SK-N-SH (cell line): ENCODE measurements around the gene ZCCHC7. TPM values are rescaled to one million over a fixed set of nuclear protein-coding genes. Genes with fewer than 3 reads are reported as not detected.

Experiments used
- CTCF ChIA-PET: fragments of 300-600, 350-600 bp; formaldehyde crosslinking; extraction: SDS; loops from one replicate; lab custom pipeline; 2021; lab: Yijun Ruan, JAX
- POLR2A ChIA-PET: fragments of 350-600 bp; sonication (Branson Sonifier 250); formaldehyde crosslinking; extraction: SDS; loops from one replicate; lab custom pipeline; 2020; ENCODE audit warnings: antibody characterized with exemption, inconsistent platforms; lab: Yijun Ruan, JAX
- DNase-seq: peaks from one replicate; pipeline ENCODE4 v3.0.0; 2012
- H2AFZ ChIP-seq: fragments of 200-600 bp; sonication (generic); 2 replicates; pipeline ENCODE4 v1.8.1; 2016; ENCODE audit warnings: antibody characterized with exemption, mild to moderate bottlenecking, low read depth
- H3F3A ChIP-seq: fragments of 200-600 bp; sonication (generic); replicated peaks from 2 replicates; pipeline ENCODE3; 2016; ENCODE audit warnings: antibody characterized with exemption, mild to moderate bottlenecking; ENCODE audit not compliant: insufficient read depth
- H3K27ac ChIP-seq, 2 experiments: fragments of 200-500 bp in 1 of 2; fragments of 200-600 bp in 1 of 2; sonication (Bioruptor generic) in 1 of 2; sonication (generic), shearing (Covaris generic) in 1 of 2; 2 replicates each; pipeline versions ENCODE4 v1.5.1 to v1.6.1; 2014 to 2016; ENCODE audit warnings: low read depth in 2 of 2, inconsistent platforms in 1 of 2, low read length in 1 of 2, mild to moderate bottlenecking in 1 of 2, mixed read lengths in 1 of 2
- H3K27me3 ChIP-seq: fragments of 200-600 bp; sonication (generic), shearing (Covaris generic); 2 replicates; pipeline ENCODE4 v1.6.1; 2016; ENCODE audit warnings: mixed run types; ENCODE audit not compliant: insufficient read depth
- H3K36me3 ChIP-seq, 2 experiments: fragments of 200-500 bp in 1 of 2; fragments of 200-600 bp in 1 of 2; sonication (Bioruptor generic) in 1 of 2; sonication (generic) in 1 of 2; replicated peaks in 1 of 2; 2 replicates each; pipeline versions ENCODE3 to v1.5.1; 2014 to 2016; ENCODE audit warnings: low read length in 1 of 2, mild to moderate bottlenecking in 1 of 2; ENCODE audit not compliant: insufficient read depth in 2 of 2, control insufficient read depth in 1 of 2
- H3K4me1 ChIP-seq, 2 experiments: fragments of 200-500 bp in 1 of 2; fragments of 200-600 bp in 1 of 2; sonication (Bioruptor generic) in 1 of 2; sonication (generic), shearing (Covaris generic) in 1 of 2; 2 replicates each; pipeline versions ENCODE4 v1.5.1 to v1.6.1; 2014 to 2016; ENCODE audit warnings: low read depth in 1 of 2, low read length in 1 of 2, mixed run types in 1 of 2; ENCODE audit not compliant: insufficient read depth in 2 of 2, control insufficient read depth in 1 of 2
- H3K4me2 ChIP-seq: fragments of 200-600 bp; sonication (generic), shearing (Covaris generic); 2 replicates; pipeline ENCODE4 v1.6.1; 2017; ENCODE audit warnings: mixed run types
- H3K4me3 ChIP-seq, 2 experiments: fragments of 200-500 bp in 1 of 2; fragments of 200-600 bp in 1 of 2; sonication (Bioruptor generic) in 1 of 2; sonication (generic), shearing (Covaris generic) in 1 of 2; 2 replicates each; pipeline versions ENCODE4 v1.5.1 to v1.8.1; 2014 to 2016; ENCODE audit warnings: low read depth in 2 of 2, inconsistent platforms in 1 of 2, low read length in 1 of 2, mild to moderate bottlenecking in 1 of 2, mixed read lengths in 1 of 2, moderate library complexity in 1 of 2
- H3K79me2 ChIP-seq: fragments of 200-600 bp; sonication (generic); 2 replicates; pipeline ENCODE4 v1.8.1; 2017; ENCODE audit warnings: mild to moderate bottlenecking; ENCODE audit not compliant: insufficient read depth
- H3K9ac ChIP-seq: fragments of 200-600 bp; sonication (generic); 2 replicates; pipeline ENCODE4 v1.6.1; 2017; ENCODE audit warnings: mixed run types
- H3K9me2 ChIP-seq: fragments of 200-600 bp; sonication (generic); 2 replicates; pipeline ENCODE4 v1.6.1; 2017; ENCODE audit warnings: mixed run types
- H3K9me3 ChIP-seq: fragments of 200-600 bp; sonication (generic); 2 replicates; pipeline ENCODE4 v1.6.1; 2017; ENCODE audit warnings: mixed run types, mild to moderate bottlenecking, moderate library complexity
- H4K20me1 ChIP-seq: fragments of 200-600 bp; sonication (generic); 2 replicates; pipeline ENCODE4 v1.6.1; 2017; ENCODE audit warnings: mild to moderate bottlenecking, mixed run types; ENCODE audit not compliant: insufficient read depth
- FOXM1 ChIP-seq: IDR thresholded peaks from 2 replicates; pipeline ENCODE4 v1.4.0; 2012; ENCODE audit warnings: low read depth, mild to moderate bottlenecking
- GATA2 ChIP-seq: sonication (generic); formaldehyde crosslinking; IDR thresholded peaks from 2 replicates; pipeline ENCODE4 v1.5.0; 2020; ENCODE audit warnings: mild to moderate bottlenecking, missing genetic modification reagents
- JUND ChIP-seq: IDR thresholded peaks from 2 replicates; pipeline ENCODE4 v1.4.0; 2012
- MAX ChIP-seq: IDR thresholded peaks from 2 replicates; pipeline ENCODE4 v1.4.0; 2012; ENCODE audit warnings: low read depth
- MEF2A ChIP-seq: IDR thresholded peaks from 2 replicates; pipeline ENCODE4 v1.4.0; 2012; ENCODE audit warnings: low read depth, borderline replicate concordance
- MXI1 ChIP-seq: IDR thresholded peaks from 2 replicates; pipeline ENCODE4 v1.6.1; 2012; ENCODE audit warnings: mild to moderate bottlenecking, low read depth, low read length, improper control_type of control experiment
- NFIC ChIP-seq: IDR thresholded peaks from 2 replicates; pipeline ENCODE4 v1.4.0; 2012; ENCODE audit warnings: borderline replicate concordance
- NRF1 ChIP-seq: IDR thresholded peaks from 2 replicates; pipeline ENCODE4 v1.6.1; 2012; ENCODE audit warnings: low read depth, mild to moderate bottlenecking, low read length
- PBX3 ChIP-seq: IDR thresholded peaks from 2 replicates; pipeline ENCODE4; 2012
- POLR2AphosphoS5 ChIP-seq: IDR thresholded peaks from 2 replicates; pipeline ENCODE4 v1.6.1; 2012; ENCODE audit warnings: low read depth, low read length
- RAD21 ChIP-seq: IDR thresholded peaks from 2 replicates; pipeline ENCODE4 v1.6.1; 2012; ENCODE audit warnings: mild to moderate bottlenecking, low read length
- RCOR1 ChIP-seq: fragments of 150-350 bp; IDR thresholded peaks from 2 replicates; pipeline ENCODE4 v1.6.1; 2017; ENCODE audit warnings: antibody characterized with exemption, low read length
- REST ChIP-seq: IDR thresholded peaks from 2 replicates; pipeline ENCODE4 v1.6.1; 2012; ENCODE audit warnings: mild to moderate bottlenecking, low read depth, low read length, moderate library complexity
- SMC3 ChIP-seq: IDR thresholded peaks from 2 replicates; pipeline ENCODE4 v1.6.1; 2012; ENCODE audit warnings: low read depth, low read length, improper control_type of control experiment
- TAF1 ChIP-seq: IDR thresholded peaks from 2 replicates; pipeline ENCODE4 v1.6.1; 2012; ENCODE audit warnings: low read depth, mild to moderate bottlenecking, low read length, moderate library complexity, borderline replicate concordance
- TCF12 ChIP-seq: IDR thresholded peaks from 2 replicates; pipeline ENCODE4 v1.4.0; 2012
- TEAD4 ChIP-seq: IDR thresholded peaks from 2 replicates; pipeline ENCODE4 v1.4.0; 2012; ENCODE audit warnings: mild to moderate bottlenecking, borderline replicate concordance; ENCODE audit not compliant: insufficient read depth
- USF1 ChIP-seq: IDR thresholded peaks from 2 replicates; pipeline ENCODE4 v1.4.0; 2012; ENCODE audit warnings: low read depth, borderline replicate concordance
- YY1 ChIP-seq: IDR thresholded peaks from 2 replicates; pipeline ENCODE4 v1.4.0; 2012; ENCODE audit warnings: low read depth, mild to moderate bottlenecking
- WGBS: methylation state at CpG from one replicate; pipeline ENCODE4 v1.1.6; 2017; ENCODE audit warnings: low lambda C conversion rate; 5-methylcytosine and 5-hydroxymethylcytosine counted together
- polyA plus RNA-seq, 3 experiments: library from polyadenylated mRNA; depleted of rRNA; stranded (reverse); fragments of >200 nt; gene quantifications; 2 replicates each; pipeline ENCODE4 v1.2.3, GENCODE V29; 2012

The ZCCHC7 gene
- polyA plus RNA-seq, 1 of the 3 experiments (the other 2 are of a cell fraction) = 12.6 TPM

- TF ChIP-seq REST (no peak), MEF2A (no peak), TCF12 (no peak), MXI1 (no peak), PBX3 (no peak), NRF1 (no peak), NFIC (no peak), GATA2 (CRISPR knock-in tag) (no peak), FOXM1 (no peak), RAD21 (no peak)
Observed at GRCh38 chr9:37150415-37150814, 30.0 kb downstream of the ZCCHC7 start (continued).

- DNase-seq = no peak
- no peak overlapping the region for H3K9ac ChIP-seq
- POLR2A ChIA-PET = interaction anchor here (0.6 to 1.3 kb wide), 2 partner anchors 31 to 158 kb away, joined by 3 read pairs; partner anchors contain the start of gene ZCCHC7
- TF ChIP-seq TEAD4 (no peak), FOXM1 (no peak), TCF12 (no peak), JUND (no peak), MAX (no peak), YY1 (no peak), RCOR1 (no peak), REST (no peak), SMC3 (no peak), USF1 (no peak), POLR2AphosphoS5 (no peak), GATA2 (CRISPR knock-in tag) (no peak), TAF1 (no peak)
- WGBS = 89% methylated on average over 1 of the region's 1 CpG
- CTCF ChIA-PET = interaction anchor here (0.6 to 1.2 kb wide), 3 partner anchors 13 to 279 kb away, joined by 3 to 4 read pairs (median 3); no protein-coding TSS in a partner anchor
- H4K20me1 ChIP-seq = no peaks in the 10 kb centered on the region
- H3K4me2 ChIP-seq = no peak overlapping the region
- no peaks in the 10 kb centered on the region for H3K27me3 ChIP-seq
- H3K9me2 ChIP-seq = no peaks in the 10 kb centered on the region
- peaks cover 52% of the 10 kb centered on the region; the same call in 1 of the 2 replicates for H3K79me2 ChIP-seq
- H3K9me3 ChIP-seq = no peaks in the 10 kb centered on the region
- H3K4me3 ChIP-seq = no peak overlapping the region
- peaks cover 27 to 34% of the 10 kb centered on the region in 2 experiments for H3K36me3 ChIP-seq
- H3K27ac ChIP-seq = no peak overlapping the region
- H3K4me1 ChIP-seq = peaks cover 0 to 9% of the 10 kb centered on the region in 2 experiments; a peak in 2 of 4 replicates
- H3F3A ChIP-seq = peaks cover 6% of the 10 kb centered on the region
- no peak overlapping the region for H2AFZ ChIP-seq
Observed at GRCh38 chr9:37151812-37152211, 31.4 kb downstream of the ZCCHC7 start.
